Measurements from ENCODE around the gene TRIM17.

DNA sequence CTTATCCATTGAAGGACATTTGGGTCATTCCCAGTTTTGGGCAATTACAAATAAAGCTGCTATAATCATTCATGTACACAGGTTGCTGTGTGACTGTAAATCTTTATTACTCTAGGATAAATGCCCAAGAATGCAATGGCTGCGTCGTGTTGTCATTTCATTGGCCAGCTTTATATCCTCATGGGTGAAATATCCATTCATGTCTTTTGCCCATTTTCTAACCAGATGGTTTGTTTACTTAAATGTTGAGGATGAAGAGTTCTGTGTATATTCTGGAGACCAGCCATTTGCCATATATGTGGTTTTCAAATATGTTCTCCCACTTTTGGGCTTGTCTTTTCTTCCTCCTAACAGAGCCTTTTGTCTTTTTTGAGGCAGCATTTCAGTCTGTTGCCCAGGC is 35.3 kb downstream of the TRIM17 start:
- TF ChIP-seq, protein P1, sequence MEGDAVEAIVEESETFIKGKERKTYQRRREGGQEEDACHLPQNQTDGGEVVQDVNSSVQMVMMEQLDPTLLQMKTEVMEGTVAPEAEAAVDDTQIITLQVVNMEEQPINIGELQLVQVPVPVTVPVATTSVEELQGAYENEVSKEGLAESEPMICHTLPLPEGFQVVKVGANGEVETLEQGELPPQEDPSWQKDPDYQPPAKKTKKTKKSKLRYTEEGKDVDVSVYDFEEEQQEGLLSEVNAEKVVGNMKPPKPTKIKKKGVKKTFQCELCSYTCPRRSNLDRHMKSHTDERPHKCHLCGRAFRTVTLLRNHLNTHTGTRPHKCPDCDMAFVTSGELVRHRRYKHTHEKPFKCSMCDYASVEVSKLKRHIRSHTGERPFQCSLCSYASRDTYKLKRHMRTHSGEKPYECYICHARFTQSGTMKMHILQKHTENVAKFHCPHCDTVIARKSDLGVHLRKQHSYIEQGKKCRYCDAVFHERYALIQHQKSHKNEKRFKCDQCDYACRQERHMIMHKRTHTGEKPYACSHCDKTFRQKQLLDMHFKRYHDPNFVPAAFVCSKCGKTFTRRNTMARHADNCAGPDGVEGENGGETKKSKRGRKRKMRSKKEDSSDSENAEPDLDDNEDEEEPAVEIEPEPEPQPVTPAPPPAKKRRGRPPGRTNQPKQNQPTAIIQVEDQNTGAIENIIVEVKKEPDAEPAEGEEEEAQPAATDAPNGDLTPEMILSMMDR (conservative IDR thresholded peaks at IDR 0.05; ENCODE audit: low read depth, low read length): no peak
- TF ChIP-seq EZH2 (IDR thresholded peaks at IDR 0.05; ENCODE audit: low read length, unreplicated experiment): no peak
- TF ChIP-seq EZH2phosphoT487 (IDR thresholded peaks at IDR 0.05; ENCODE audit: borderline replicate concordance, low read length): no peak

Measured in PC-3 (cell line).